Cardiac fibroblast (primary cell): ENCODE data around the gene LEP.

Source experiments
- DNase-seq, 2 donors: peaks; one replicate each; pipeline versions ENCODE4 v3.0.0 to v3.0.0-alpha.2; 2010; ENCODE audit warnings: low read depth in 2 of 2
- H3K4me3 ChIP-seq, 2 donors: replicated peaks in 1 of 2; 1 replicate in 1 of 2; 2 replicates in 1 of 2; pipeline ENCODE4 v1.5.1; 2011; ENCODE audit warnings: low read depth in 2 of 2, low read length in 2 of 2, mild to moderate bottlenecking in 2 of 2, moderate library complexity in 1 of 2
- TF ChIP-seq, protein P1 (sequence below): IDR thresholded peaks from one replicate; pipeline ENCODE4 v1.5.1; 2011; ENCODE audit warnings: low read depth, mild to moderate bottlenecking, low read length, inconsistent platforms

The LEP gene

DNA sequence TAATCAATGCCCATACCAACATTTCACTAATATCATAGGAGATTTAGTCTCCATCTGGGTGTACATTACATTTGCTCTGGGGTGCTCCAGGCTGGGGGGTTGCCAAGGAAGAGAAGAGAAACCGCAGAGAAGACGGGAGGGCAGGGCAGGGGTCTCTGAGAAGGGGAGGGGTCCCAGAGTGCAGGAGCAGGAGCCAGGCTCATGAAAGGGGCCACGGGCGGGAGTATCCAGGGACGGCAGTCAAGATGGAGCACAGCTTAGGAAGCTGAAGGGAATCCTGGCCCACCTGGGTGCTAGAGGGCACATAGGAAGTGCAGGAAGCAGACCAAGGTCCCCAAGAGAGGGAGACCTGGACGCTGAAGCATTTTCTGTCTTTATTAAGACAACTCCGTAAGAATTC lies 2.2 kb downstream of the LEP start:
- H3K4me3 ChIP-seq = no peak overlapping the region
- DNase-seq = no peak
- TF ChIP-seq, protein P1, sequence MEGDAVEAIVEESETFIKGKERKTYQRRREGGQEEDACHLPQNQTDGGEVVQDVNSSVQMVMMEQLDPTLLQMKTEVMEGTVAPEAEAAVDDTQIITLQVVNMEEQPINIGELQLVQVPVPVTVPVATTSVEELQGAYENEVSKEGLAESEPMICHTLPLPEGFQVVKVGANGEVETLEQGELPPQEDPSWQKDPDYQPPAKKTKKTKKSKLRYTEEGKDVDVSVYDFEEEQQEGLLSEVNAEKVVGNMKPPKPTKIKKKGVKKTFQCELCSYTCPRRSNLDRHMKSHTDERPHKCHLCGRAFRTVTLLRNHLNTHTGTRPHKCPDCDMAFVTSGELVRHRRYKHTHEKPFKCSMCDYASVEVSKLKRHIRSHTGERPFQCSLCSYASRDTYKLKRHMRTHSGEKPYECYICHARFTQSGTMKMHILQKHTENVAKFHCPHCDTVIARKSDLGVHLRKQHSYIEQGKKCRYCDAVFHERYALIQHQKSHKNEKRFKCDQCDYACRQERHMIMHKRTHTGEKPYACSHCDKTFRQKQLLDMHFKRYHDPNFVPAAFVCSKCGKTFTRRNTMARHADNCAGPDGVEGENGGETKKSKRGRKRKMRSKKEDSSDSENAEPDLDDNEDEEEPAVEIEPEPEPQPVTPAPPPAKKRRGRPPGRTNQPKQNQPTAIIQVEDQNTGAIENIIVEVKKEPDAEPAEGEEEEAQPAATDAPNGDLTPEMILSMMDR = no peak

GRCh38 chr7:128244861-128245260 lies 3.8 kb downstream of the LEP start:
- TF ChIP-seq, protein P1 = no peak
- no peak overlapping the region for H3K4me3 ChIP-seq
- DNase-seq = no peak

GRCh38 chr7:128247108-128247507 lies 6.0 kb downstream of the LEP start:
- TF ChIP-seq, protein P1 = no peak

DNA sequence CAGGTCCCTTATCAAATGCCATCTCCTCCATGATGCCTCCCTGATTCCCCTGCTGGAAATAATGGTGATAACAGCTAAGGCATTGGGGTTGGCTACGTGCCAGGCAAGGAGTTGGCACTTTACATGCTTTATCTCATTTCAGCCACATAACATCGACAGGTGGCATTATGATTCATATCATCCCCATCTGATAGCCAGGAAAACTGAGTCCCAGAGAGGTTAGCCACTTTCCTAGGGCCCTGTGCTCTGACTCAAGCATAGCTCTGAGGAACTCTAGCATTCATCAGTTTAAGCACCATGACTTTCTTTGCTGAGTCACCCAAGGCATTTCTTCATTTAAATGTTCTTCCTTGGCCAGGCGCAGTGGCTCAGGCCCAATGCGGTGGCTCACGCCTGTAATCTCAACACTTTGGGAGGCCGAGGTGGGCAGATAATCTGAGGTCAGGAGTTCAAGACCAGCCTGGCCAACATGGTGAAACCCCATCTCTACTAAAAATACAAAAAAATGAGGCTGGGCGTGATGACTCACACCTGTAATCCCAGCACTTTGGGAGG lies 6.6 kb downstream of the LEP start:
- TF ChIP-seq, protein P1 = no peak
- H3K4me3 ChIP-seq = no peak overlapping the region
- DNase-seq = peak; percentile 26 to 79

More at GRCh38 chr7:128247108-128247507, 6.0 kb downstream of the LEP start:
- no peak overlapping the region for H3K4me3 ChIP-seq
- no peak for DNase-seq

DNA sequence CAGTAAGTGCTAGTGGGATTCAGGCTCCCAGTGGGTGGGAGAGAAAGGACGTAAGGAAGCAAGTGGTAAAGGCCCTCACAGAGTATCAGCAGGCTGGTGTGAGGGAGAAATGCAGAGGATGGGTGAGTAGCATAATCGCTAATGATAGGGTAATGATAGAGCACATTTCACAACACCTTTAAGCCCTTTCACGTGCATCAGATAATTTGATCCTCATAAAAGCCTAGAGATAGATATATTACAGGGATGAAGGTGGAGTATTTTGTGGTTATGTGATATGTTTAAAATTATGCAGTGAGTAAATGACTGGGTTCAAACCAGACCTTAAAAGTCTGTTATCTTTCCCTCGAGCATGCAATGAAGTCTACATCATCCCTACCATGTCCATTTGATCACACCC lies 10.3 kb downstream of the LEP start:
- DNase-seq = no peak
- TF ChIP-seq, protein P1 = no peak
- H3K4me3 ChIP-seq = no peak overlapping the region

- TF ChIP-seq, protein P1 = no peak
- no peak overlapping the region for H3K4me3 ChIP-seq
- DNase-seq = no peak
These were observed 12.6 kb downstream of the LEP start for GRCh38 chr7:128253701-128254100.

DNA sequence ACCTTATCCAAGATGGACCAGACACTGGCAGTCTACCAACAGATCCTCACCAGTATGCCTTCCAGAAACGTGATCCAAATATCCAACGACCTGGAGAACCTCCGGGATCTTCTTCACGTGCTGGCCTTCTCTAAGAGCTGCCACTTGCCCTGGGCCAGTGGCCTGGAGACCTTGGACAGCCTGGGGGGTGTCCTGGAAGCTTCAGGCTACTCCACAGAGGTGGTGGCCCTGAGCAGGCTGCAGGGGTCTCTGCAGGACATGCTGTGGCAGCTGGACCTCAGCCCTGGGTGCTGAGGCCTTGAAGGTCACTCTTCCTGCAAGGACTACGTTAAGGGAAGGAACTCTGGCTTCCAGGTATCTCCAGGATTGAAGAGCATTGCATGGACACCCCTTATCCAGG lies 13.4 kb downstream of the LEP start:
- DNase-seq = no peak
- H3K4me3 ChIP-seq = no peak overlapping the region
- TF ChIP-seq, protein P1 = no peak
